SK-N-SH treated with all-trans-retinoic acid at 6 μM for 48 hours (cell line): ENCODE results near the gene CTIF.

ENCODE experiments used
- CSDC2 ChIP-seq: fragments of 250-450 bp; sonication (Bioruptor Pico); IDR thresholded peaks from 2 replicates; pipeline ENCODE4 v1.5.0; 2020; ENCODE audit warnings: mild to moderate bottlenecking, moderate library complexity
- TOX ChIP-seq: fragments of 250-450 bp; sonication (Bioruptor Pico); IDR thresholded peaks from 2 replicates; pipeline ENCODE4 v1.8.0; 2021; ENCODE audit warnings: mild to moderate bottlenecking, moderate library complexity, borderline replicate concordance

GRCh38 chr18:48718251-48718959 lies 179.6 kb downstream of the CTIF start:
- TF ChIP-seq CSDC2 (CRISPR knock-in tag) (no peak), TOX (no peak)
